ENCODE data around the gene DPYD.

Gene DPYD

DNA sequence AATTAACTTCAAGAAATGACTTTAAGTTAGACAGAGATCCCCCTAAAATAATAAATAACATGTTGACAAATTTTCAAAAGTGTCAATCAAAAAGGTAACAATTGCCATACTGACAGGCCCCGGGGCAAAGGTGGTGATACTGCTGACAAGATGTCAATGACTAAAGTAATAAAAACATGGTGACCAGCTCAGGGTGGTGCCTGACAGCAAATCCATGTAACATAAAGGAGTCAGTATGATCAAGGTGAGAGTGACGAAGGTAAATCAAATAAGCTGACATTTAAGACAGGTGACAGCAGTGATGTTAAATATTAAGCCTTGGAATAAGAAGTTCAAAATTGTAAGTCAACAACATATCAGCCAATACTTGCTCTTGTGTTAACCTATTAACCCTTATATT, 387.5 kb downstream of the DPYD start:
- no peak for DNase-seq (ENCODE audit: low spot score)

DNA sequence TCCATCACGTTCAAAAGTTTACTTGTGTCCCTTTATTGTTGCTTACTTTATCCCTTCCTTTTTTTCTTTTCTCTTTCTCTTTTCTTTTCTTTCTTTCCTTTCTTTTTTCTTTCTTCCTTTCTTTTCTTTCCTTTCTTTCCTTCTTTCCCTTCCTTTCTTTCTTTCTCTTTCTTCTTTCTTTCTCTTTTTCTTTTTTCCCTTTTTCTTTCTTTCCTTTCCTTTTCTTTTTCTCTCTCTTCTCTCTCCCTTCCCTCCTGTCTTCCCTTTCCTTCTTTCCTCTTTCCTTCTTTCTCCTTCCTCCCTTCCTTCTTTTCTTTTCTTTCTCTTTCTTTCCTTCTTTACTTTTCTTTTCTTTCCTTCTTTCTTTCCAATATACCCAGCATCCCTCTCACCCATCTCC, 391.2 kb downstream of the DPYD start:
- no peak for DNase-seq (ENCODE audit: low spot score)

DNA sequence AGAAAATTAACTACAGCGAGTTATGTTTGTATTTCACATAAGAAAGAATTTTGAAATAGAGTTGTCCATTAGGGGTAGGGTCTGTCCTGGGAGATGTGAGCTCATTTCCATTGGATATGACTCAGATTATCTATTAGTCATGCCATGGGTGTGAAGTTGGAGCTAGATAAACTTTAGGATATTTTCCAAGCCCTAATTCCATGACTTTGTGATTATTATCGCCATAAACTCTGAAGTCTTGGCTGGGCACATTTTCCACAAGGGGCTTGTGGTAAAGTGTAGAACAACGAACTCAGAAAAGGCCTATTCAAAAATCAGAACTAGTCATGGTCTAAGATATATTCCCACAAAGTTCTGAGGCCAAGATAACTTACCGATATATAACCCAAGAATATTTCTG, 396.6 kb downstream of the DPYD start:
- no peak for DNase-seq (ENCODE audit: low spot score)

DNA sequence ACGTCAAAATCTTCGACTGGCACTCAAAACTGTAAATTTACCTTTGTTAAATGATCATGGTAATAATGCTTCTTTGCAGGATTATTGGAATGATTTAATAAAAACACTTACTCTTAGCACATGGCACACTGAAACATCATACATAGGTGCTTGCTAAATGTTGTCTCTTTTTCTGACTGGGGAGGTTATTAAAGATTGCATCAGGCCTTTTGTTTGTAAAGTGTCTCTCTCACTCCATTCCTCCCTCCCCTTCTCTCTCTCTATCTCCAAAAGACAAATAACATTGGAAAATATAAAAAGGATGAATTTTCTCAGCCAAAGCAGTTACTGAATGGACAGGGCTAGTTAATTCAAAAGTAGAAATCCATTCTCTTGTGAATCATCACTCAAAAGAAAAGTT, 404.2 kb downstream of the DPYD start:
- DNase-seq (ENCODE audit: low spot score) = no peak

DNA sequence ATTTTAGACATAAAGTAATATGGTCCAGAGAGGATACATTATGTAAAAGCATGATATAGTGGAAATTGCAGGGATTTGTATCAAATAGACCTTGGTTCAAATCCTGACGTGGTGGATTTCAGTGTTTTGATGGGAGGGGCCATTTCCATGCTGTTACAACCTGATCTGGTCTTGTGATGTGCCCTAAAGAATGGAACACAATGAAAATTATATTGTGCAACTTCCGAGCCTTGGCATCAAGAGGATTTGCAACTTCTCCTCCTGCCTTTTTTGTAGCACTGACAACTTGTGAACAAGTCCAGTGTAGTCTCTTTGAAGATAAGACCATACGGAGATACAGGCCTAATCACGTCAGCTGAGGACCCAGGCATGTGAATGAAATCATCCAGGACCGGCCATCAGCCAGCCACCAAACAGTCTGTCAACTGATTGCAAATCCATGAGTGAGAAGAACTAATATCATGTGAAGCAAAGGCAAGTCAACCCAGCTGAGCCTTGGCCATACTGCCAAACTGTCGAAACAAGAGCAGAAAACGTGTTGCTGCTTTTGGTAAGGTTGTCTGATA, 412.1 kb downstream of the DPYD start:
- DNase-seq (ENCODE audit: low spot score) = no peak

DNA sequence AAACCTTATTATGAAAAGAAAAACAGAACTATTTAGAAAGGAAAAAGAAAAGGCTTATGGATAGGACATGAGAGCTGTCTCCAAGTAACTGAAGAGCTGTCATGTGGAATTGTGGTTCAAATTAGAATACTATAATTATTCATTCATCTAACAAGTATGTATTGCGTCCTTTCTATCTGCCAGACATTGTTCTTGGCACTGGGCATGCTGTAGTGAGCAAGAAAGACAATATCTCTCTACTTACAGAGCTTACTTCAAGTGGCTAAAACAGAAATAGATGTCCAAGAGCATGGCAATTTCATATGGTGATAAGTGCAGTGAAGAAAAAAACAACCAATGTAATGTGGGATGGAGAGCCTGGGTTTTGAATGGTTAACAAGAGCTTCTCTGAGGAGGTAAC, 413.0 kb downstream of the DPYD start:
- no peak for DNase-seq (ENCODE audit: low spot score)

DNA sequence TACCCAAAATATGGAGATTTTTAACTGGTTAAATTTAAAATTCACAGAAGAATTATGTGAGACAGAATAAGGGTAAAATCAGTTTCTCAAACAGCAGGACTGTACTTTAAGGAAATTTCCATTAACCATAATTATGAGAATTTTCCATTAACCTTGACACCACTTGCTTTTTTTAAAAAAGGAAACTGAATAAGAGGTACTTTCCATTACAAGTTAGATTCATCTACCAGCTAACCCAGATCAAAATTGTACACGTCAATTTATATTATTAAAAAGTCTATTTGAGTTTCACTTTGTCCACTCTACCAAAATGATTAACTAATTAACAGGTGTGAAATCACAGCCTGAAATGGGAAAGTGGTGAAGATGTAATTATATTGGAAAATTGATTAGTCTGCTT, 414.5 kb downstream of the DPYD start:
- DNase-seq (ENCODE audit: low spot score) = no peak

DNA sequence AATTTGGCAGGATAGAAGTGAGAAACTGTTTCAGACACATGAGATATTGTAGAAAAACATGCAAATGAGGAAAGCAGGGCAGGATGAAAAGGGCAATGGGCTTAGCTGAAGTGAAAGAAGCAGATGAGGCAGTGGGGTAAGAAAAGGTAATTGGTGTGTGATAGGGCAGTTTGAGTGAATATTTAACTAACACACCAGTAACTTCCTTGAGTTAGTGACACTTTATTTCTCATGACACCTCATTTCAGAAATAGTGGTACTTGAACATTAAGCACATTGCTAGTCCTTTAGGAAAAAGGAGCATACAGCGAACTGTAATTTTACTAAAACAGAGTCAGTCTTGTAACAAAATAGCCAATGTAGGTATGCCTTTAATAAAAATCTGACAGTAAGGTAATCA, 415.0 kb downstream of the DPYD start:
- DNase-seq (ENCODE audit: low spot score) = no peak

DNA sequence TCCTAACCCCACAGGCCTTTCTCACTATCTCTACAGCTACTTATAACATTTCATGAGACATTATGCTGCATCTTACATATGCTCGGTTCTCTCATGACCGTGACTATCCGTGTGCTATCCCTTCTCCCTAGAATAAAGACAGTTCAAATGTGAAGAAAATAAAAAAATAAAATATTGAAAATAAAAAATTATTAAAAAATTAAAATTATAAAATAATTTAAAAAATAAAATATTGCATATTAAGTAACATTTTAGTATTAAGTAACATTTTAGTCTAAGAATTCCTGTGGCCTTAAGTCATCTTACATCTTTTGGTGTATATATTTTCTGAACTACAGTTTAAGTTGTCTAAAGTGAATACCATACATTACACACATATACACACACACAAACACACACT, 415.5 kb downstream of the DPYD start:
- no peak for DNase-seq (ENCODE audit: low spot score)

DNA sequence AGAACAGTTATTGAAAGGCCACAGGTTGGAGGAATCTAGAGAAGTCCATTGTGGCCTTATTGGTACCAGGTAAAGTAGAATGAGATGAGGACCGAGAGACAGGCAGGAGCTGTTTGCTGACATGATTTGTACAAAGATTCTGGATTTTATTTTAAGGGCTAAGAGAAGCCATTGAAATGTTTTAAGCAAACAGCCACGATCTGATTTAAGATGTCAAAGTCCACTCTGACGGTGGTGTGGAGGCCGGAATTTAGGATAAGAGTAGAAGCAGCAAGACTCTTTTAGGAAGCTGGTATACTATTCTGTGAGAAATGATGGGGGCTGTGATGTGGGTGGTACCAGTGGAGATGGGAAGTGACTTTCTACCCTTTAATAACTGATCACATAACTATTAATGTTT, 418.5 kb downstream of the DPYD start:
- no peak for DNase-seq (ENCODE audit: low spot score)

DNA sequence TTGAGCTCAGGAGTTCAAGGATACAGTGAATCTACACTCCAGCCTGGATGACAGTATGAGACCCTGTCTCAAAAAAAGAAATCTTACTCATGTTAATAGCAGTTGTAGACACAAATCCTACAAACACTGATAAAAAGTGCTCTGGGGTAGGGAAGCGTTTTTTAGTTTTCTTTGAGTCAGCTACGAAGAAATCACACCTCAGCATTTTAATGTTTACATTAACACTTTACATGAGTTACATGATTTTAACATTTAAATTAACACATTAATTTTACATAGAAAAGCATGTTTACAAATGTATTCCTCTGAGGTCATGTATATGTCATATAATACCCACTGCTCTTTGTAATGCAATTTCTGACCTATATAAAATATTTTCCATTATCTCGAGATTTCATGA, 419.2 kb downstream of the DPYD start:
- DNase-seq (ENCODE audit: low spot score) = no peak

DNA sequence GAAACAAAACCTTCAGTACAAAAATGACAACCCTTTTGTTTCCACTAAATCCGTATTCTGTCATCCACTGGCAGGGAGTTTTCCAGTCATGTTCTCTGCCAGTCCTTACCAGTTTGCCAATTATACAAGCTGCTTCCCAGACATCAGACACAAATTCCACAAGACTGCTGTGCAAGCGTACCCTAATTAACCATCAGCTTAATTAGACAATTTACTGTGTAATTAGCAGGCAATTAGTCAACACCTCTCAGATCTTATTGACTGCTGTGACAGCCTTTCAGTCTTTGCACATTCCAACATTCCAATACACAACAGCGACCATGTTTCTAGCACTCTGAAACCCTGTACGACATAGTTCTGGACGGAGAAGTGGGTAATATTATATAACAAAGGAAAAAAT, 420.1 kb downstream of the DPYD start:
- DNase-seq (ENCODE audit: low spot score) = peak; percentile 91

DNA sequence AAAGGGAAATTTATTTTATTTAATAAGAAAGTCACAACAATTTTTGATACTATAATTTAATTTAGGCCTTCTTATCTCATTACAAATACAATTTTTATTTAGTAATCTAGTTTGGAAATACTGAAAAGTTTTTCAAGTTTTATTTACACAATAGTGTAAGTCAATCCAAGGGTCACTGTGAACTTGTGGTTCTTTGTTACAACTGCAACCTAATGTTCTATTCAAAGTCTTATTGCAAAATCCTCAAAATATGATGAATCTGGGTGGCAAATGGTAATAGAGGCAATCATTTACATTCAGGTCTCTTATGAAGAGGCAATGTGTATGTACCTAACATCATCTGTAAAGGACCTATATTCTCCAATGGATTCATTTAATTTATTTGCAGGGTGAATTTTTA, 421.2 kb downstream of the DPYD start:
- no peak for DNase-seq (ENCODE audit: low spot score)

DNA sequence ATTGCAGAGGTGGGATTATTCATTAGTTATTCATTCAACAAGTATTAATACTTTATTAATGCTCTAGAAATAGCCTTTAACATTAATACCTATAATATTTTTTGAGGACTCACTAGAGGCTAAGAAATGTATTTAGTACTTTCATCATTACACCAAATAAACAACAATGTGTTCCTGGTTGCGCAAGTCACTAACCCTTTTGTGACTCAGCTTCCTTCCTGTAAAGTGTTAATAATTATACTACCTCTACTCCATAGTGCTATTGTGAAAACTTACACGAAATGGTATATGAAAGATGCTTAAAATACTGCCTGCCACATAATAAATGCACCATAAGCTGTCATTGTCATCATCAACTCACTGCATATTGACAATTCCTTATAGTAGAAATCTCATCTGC, 431.0 kb downstream of the DPYD start:
- DNase-seq (ENCODE audit: low spot score) = no peak

DNA sequence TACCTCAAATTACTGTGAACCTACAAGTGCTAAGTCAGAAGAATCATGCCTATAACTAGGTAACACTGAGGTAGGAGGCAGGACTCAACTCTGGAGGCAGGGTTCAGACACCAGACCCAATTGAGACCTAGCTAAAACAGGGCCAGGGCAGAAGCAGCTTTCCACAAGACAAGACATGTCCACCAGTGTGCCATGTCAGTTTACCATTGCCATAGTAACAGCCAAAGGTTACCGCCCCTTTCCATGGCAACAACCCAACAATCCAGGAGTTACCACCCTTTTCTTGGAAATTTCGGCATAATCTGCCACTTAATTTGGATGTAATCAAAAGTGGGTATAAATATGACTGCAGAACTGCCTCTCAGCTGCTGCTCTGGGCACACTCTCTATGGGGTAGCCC, 432.3 kb downstream of the DPYD start:
- no peak for DNase-seq (ENCODE audit: low spot score)

DNA sequence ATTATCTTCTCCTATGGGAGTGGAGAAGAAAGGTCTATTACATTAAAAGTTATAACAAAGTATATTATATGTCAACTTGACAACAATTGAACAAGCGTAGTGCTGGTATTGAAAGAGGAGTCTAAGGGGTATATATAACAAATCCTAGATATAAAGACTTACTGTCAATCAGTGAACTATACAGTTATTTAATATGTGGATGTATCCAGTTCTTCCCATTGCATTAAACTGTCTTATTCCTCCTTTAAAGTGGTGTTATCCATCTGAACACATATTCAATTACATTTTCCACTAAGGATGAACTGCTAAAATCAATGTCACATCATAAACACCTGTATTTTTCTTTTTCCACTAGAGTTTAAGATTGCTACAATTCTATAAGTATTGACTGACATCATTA, 438.8 kb downstream of the DPYD start:
- no peak for DNase-seq (ENCODE audit: low spot score)

DNA sequence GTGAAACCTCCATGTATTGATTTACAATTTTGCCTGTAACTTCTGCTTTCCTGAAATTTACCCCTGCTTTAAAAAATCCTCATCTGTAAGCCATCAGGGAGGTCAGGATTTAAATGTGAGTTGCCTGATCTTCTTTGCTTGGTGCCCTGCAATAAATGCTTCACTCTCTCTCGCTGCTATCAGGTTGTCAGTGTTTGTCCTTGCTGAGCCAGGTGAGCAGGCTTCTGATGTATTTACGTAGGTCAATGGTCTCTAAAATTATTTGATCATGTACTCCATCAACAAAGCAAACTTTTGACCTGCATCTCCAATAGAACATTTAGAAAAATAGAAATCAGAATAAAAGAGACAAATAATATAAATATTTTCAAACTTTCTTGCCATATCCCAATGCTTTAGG, 453.4 kb downstream of the DPYD start:
- DNase-seq (ENCODE audit: low spot score) = no peak

DNA sequence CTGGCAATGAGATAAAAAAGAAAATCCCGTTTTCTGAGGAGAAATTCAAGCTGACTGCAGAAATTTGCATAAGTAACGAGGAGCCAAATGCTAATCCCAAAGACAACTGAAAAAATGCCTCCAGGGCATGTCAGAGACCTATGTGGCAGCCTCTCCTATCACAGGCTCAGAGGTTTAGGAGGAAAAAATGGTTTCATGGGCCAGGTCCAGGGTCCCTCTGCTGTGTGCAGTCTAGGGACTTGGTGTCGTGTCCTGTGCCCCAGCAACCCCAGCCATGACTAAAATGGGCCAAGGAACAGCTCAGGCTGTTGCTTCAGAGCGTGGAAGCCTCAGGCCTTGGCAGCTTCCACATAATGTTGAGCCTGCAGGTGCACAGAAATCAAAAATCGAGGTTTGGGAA, 456.5 kb downstream of the DPYD start:
- DNase-seq (ENCODE audit: low spot score) = no peak

DNA sequence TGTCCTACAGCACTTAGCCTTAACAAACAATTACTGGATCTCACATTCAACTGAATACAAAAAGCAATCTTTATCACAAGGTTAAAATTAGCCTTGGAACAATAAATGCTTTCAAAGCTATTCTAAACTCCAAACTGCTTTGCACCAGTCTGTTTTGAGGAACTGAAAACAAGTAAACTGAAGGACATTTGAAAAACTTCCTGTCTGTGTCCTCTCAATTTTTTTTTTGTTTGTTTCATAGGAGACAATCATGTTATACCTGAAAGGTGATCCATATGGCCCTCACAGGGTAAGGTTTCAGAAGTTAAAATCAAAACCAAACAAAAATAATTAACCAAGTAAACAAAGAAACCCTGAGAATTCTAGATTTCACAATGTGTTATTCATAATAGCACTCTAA, 459.1 kb downstream of the DPYD start:
- peak; percentile 93 for DNase-seq (ENCODE audit: low spot score)

DNA sequence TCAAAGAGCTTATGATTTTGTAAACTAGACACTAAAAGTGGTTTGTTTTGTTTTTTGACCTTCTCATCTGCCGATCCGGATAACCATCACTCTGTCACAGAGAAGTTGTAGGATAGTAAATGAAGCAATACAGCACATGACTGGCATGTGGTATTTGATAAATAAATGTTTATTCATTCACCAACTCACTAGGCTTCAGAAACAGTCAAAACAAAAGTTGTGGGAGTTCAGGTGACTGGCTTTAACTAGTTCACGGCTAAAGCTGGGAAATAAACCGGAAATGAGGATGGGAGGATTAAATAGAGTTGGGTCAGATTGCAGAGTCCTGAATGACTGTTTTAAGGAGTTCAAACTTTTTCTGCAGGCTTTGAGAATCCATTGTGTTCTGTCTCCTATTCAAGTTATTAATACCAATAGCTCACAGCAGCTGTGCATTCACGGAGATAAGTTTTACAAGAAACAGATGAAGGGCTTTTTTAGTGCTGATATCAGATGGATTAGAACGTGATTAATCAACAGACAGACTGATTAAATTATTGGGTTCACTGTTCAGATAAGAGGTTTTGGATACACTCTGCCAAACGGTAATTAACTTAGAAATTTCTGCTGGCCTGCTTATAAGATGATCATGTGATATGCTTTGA, 463.3 kb downstream of the DPYD start:
- DNase-seq (ENCODE audit: low spot score) = peak; percentile 28

DNA sequence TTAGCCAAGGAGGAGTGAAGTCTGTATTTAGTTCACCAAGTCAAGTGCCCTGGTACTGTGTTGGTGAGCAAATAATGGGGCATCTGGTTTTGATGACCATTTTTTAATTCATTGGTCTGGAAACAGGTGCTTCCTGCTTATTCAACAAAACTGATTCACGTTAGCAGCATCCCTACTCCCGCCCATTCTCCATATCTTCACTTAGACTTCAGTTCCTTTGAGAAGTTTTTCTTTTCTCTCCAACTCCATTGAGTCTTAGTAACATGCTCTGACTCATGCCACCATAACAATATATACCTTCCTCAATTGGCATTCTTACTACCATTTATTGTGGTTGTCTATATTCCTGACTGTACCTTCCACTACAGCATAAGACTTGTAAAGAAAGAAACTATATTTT, 468.9 kb downstream of the DPYD start:
- DNase-seq (ENCODE audit: low spot score) = no peak

DNA sequence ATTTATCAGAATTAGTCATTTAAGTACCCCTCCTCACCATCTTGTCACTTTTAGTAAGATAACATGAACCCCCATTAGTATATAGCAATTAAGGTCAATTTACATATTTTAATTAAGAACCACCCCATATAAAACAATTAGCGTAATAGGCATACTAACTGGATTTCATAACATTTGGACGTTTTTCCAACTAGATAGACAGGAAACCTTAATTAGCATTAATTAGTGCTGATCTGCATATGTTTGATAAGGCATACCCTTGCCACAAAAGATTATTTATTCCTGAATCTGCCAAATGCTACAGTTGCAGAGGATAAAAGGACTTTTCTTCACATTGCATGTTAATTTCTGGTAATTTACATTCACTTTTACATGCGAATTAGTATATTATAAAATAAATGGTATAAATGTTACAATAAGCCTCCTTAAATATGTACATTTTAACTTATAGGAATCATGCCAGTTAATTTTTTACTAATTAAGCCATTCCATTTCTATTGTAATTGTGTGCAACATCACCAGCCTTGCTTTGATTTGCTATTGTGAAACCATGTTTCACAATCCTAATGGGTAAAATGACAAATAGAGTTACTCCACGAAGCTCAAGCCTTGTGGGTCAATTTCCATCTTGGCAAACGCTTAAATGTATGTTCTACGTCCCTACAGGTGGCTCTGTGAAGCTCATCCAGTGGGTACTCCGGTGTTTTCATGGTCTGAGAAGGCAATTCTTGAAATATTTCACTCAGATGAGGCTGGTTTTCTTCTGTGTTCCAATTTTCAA, 469.6 kb downstream of the DPYD start:
- no peak for DNase-seq (ENCODE audit: low spot score)

DNA sequence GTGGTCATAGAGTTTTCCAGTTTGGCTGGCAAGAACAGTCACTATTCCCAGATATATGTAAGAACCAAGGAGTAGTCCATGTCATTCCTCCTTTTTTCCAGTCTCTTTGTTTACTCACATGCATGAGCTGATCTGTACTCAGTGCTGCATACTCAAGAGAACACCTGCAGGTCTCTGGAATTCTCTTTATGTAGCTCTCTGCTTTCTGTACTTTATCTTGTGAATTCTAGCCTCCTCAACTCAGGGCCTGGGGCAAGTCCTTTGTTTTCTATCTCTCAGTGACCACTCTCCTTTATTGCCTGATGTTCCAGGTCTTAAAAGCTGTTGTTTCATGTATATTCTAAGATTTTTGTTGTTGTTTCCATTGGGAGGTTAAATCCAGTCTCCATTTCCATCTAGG, 478.9 kb downstream of the DPYD start:
- DNase-seq (ENCODE audit: low spot score) = no peak

DNA sequence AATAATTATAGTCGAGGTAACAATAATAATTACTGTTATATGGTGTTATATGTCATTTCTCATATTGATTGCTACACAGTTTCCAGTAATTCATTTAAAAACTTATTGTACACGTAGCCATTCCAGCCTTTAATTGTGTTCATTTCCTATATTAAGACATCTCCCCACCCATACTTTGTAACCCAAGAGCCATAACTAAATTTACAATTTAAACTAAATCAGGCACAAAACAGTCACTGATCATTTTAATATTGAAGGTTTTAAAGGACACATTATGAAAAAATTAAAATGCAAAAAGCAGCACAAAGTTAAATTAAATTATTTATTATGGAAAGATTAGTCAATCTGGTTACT, 487.0 kb downstream of the DPYD start:
- DNase-seq (ENCODE audit: low spot score) = no peak
